ENCODE results near the gene PPFIA2.
"Not testable (repeated sequence)": the region's sequence is repeated elsewhere in the genome, so short reads cannot be mapped to it uniquely, and the experiment has no call there.

The PPFIA2 gene

GRCh38 chr12:81659310-81659709 lies 99.8 kb downstream of the PPFIA2 start:
- not testable (repeated sequence) for DNase-seq

GRCh38 chr12:81644503-81644902 lies 114.6 kb downstream of the PPFIA2 start:
- DNase-seq = peak; percentile 38

- DNase-seq = no peak
Measured at GRCh38 chr12:81639196-81639595, 120.0 kb downstream of the PPFIA2 start.

GRCh38 chr12:81633127-81633526 lies 126.0 kb downstream of the PPFIA2 start:
- no peak for DNase-seq

GRCh38 chr12:81627336-81628189 lies 131.6 kb downstream of the PPFIA2 start:
- peak; percentile 49 for DNase-seq

- no peak for DNase-seq
Measured at GRCh38 chr12:81626406-81626805, 132.7 kb downstream of the PPFIA2 start.

- peak; percentile 54 for DNase-seq
Measured at GRCh38 chr12:81617915-81618314, 141.2 kb downstream of the PPFIA2 start.

GRCh38 chr12:81615026-81615588 lies 144.0 kb downstream of the PPFIA2 start:
- DNase-seq = no peak

- DNase-seq = peak; percentile 5
Measured at GRCh38 chr12:81610955-81611889, 147.9 kb downstream of the PPFIA2 start.

- no peak for DNase-seq
Measured at GRCh38 chr12:81597928-81598604, 161.1 kb downstream of the PPFIA2 start.

GRCh38 chr12:81596558-81596957 lies 162.6 kb downstream of the PPFIA2 start:
- no peak for DNase-seq

GRCh38 chr12:81591256-81591655 lies 167.9 kb downstream of the PPFIA2 start:
- no peak for DNase-seq

GRCh38 chr12:81590703-81591102 lies 168.4 kb downstream of the PPFIA2 start:
- not testable (repeated sequence) for DNase-seq

GRCh38 chr12:81588235-81589008 lies 170.7 kb downstream of the PPFIA2 start:
- DNase-seq = no peak

- DNase-seq = no peak
Measured at GRCh38 chr12:81585787-81586186, 173.4 kb downstream of the PPFIA2 start.

- no peak for DNase-seq
Measured at GRCh38 chr12:81573228-81573627, 185.9 kb downstream of the PPFIA2 start.

- DNase-seq = no peak
Measured at GRCh38 chr12:81572411-81572810, 186.7 kb downstream of the PPFIA2 start.

- DNase-seq = no peak
Measured at GRCh38 chr12:81570234-81570633, 188.9 kb downstream of the PPFIA2 start.

GRCh38 chr12:81564237-81564636 lies 194.9 kb downstream of the PPFIA2 start:
- no peak for DNase-seq

GRCh38 chr12:81558031-81558430 lies 201.1 kb downstream of the PPFIA2 start:
- no peak for DNase-seq

GRCh38 chr12:81546811-81547210 lies 212.3 kb downstream of the PPFIA2 start:
- no peak for DNase-seq

- no peak for DNase-seq
Measured at GRCh38 chr12:81543621-81544139, 215.5 kb downstream of the PPFIA2 start.

Measured in NCI-H2029 (cell line).